ENCODE results near the gene S100A4. TPM values are rescaled to one million over a fixed set of nuclear protein-coding genes. Genes with fewer than 3 reads are reported as not detected.
A peak's percentile ranks its signal among the peaks of the same experiment; 100 is the strongest.
"Not testable (repeated sequence)": the region's sequence is repeated elsewhere in the genome, so short reads cannot be mapped to it uniquely, and the experiment has no call there.

The S100A4 gene
- total and polyA plus RNA-seq, 9 donors, result 12.7 to 160 (median 45.3) TPM

- H3K27ac ChIP-seq, result peak within 1 kb of the TSS; percentile 83 to 90
- H3K27me3 ChIP-seq, result no peaks in the 10 kb centered on the region
- 49 to 53% (median 52%) methylated on average over 8 of the region's 8 CpGs for WGBS, 3 donors
- intact Hi-C loops (cut with DNase I), result loop anchor here (1.0 to 10.0 kb wide), 5 partner anchors 29 to 213 kb away; partner anchors contain the start of gene S100A9 (in 1 of the 4)
- TF ChIP-seq POLR2A (IDR thresholded peaks at IDR 0.05) (no peak), CTCF (IDR thresholded peaks at IDR 0.05) (no peak), EP300 (IDR thresholded peaks at IDR 0.05) (no peak)
- H3K4me1 ChIP-seq (ENCODE audit: insufficient read depth), result peaks cover 18% of the 10 kb centered on the region
- H3K4me3 ChIP-seq, result no peak within 1 kb of the TSS
- H3K9me3 ChIP-seq, result no peaks in the 10 kb centered on the region
- peak; percentile 63 to 71 (median 69) for DNase-seq
- no peaks in the 10 kb centered on the region for H3K36me3 ChIP-seq
Measured at GRCh38 chr1:153565529-153566374, 20.1 kb upstream of the S100A4 start, which contains the start of gene S100A2. S100A2 (minus strand) TSS chr1:153565844; CDS start chr1:153563877, 1,967 bp downstream.

DNA sequence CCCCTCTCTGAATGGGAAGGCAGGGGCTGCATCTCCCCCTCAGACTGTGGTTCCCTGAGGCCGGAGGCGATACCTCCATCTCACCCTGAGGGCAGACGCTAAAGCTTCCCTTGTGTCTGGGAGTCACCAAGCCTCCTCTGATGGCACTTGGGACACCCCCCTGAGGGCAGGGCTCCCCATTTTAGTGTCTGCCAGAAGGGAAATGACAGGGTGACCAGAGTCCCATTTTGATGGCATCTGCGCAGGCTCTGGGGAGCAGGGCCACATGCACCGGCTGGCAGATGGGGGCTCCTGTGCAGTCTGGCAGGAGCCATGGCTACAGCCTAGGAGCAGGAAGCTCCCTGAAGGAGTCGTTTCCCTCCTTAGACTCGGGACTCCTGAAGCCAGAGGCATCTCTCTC lies 18.4 kb upstream of the S100A4 start:
- Histone ChIP-seq H3K36me3 (no peaks in the 10 kb centered on the region), H3K4me3 (no peak overlapping the region), H3K27me3 (no peaks in the 10 kb centered on the region), H3K9me3 (no peaks in the 10 kb centered on the region), H3K27ac (no peak overlapping the region), H3K4me1 (ENCODE audit: insufficient read depth) (peaks cover 20% of the 10 kb centered on the region)
- TF ChIP-seq POLR2A (IDR thresholded peaks at IDR 0.05) (no peak), CTCF (IDR thresholded peaks at IDR 0.05) (no peak), EP300 (IDR thresholded peaks at IDR 0.05) (no peak)
- 85 to 93% (median 86%) methylated on average over 5 to 7 of the region's 7 CpGs for WGBS, 3 donors
- intact Hi-C loops (cut with DNase I), result loop anchor here in 1 of 4 donors (5.0 to 10.0 kb wide), 2 partner anchors 52 to 209 kb away; partner anchors contain the start of gene S100A9
- DNase-seq, result peak in 1 of 5 donors; percentile 22

DNA sequence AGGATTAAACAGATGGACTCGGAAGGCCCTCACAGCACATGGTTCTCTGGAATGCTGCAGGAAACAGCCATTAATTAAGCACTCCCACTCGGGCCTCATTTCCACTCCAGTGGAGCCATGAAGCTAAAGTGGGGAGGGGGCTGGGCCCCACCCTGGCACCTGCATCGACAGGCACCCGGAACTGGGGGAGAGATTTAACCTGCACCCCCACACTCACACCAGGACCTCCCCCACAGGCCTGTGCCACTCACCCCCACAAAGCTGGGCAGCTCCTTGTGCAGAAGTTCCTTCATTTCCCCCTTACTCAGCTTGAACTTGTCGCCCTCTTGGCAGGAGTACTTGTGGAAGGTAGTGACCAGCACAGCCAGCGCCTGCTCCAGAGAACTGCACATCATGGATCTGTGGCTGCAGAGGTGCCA lies 17.9 kb upstream of the S100A4 start:
- H3K36me3 ChIP-seq, result no peaks in the 10 kb centered on the region
- peaks cover 20% of the 10 kb centered on the region for H3K4me1 ChIP-seq (ENCODE audit: insufficient read depth)
- intact Hi-C loops (cut with DNase I), result loop anchor here in 1 of 4 donors (5.0 to 10.0 kb wide), 2 partner anchors 51 to 209 kb away; partner anchors contain the start of gene S100A9
- no peaks in the 10 kb centered on the region for H3K9me3 ChIP-seq
- TF ChIP-seq EP300 (IDR thresholded peaks at IDR 0.05) (no peak), CTCF (IDR thresholded peaks at IDR 0.05) (no peak), POLR2A (IDR thresholded peaks at IDR 0.05) (no peak)
- WGBS, 3 donors, result 66 to 69% (median 66%) methylated on average over 6 of the region's 6 CpGs
- H3K27ac ChIP-seq, result no peak overlapping the region
- H3K4me3 ChIP-seq, result no peak overlapping the region
- H3K27me3 ChIP-seq, result no peaks in the 10 kb centered on the region
- peak in 1 of 5 donors; percentile 22 for DNase-seq

GRCh38 chr1:153562021-153562420 lies 16.4 kb upstream of the S100A4 start:
- intact Hi-C loops (cut with DNase I), result loop anchor here in 1 of 4 donors (5.0 to 10.0 kb wide), 2 partner anchors 50 to 207 kb away; partner anchors contain the start of gene S100A9
- not testable (repeated sequence) for H3K4me3 ChIP-seq, H3K27ac ChIP-seq, H3K9me3 ChIP-seq, H3K27me3 ChIP-seq, H3K36me3 ChIP-seq
- 90 to 92% (median 91%) methylated on average over 3 of the region's 3 CpGs for WGBS, 3 donors
- peaks cover 20% of the 10 kb centered on the region for H3K4me1 ChIP-seq (ENCODE audit: insufficient read depth)
- peak in 1 of 5 donors; percentile 4 for DNase-seq
